ENCODE measurements around the gene ACYP2.

DNA sequence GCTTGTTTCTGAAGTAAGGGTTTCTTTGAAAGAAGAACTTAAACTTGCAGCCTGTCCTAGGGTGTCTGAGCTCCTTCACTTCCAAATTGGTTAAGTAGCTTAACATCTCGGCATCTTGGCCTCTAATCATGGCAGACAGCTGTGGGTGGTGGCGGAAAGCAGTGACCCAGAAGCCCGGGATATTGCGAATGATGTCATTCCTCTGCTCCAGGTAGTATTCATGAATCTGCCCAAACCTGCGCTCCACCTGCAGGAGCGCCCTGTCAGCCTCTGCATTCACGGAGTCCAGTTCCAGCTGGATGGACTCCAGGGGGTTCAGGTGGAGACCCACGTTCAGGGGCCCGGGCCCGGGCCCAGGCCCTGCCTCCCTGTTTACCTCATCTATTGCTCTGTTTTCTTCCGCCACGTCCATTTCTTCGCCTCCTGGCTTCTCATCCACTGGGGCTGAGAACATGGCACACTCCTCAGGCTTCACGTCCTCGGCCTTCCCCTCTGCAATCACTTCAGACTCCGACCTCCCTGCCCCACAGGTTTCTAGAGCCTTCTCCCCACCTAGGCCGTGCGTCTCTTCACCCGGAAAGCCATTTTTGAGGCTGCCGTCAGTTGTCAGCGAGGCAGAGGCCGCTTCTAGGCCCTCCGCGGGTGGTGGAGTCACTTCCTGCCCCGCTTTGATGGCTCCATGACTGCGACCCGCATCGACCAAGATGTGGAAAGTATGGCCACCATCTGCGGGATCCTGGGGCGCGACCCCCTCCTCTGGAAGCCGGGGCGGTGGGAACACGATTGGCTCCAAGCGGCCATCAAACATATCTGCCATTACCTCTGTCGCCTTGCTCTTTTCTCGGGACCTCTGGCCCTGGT lies 140.0 kb downstream of the ACYP2 start:
- TF ChIP-seq EZH2 (IDR thresholded peaks at IDR 0.05) (no peak), POLR2AphosphoS5 (IDR thresholded peaks at IDR 0.05; ENCODE audit: borderline replicate concordance, low read depth, low read length) (no peak), FOXP2 (optimal IDR thresholded peaks at IDR 0.05; ENCODE audit: control extremely low read depth, extremely low read length, insufficient read depth) (no peak)

All from SK-N-MC (cell line).